Skeletal muscle cell (primary cell): ENCODE results near the gene IGHMBP2.

Experiments used
- DNase-seq: peaks from one replicate; pipeline ENCODE4 v3.0.0-alpha.2; 2010; ENCODE audit warnings: low read depth
- H3K4me3 ChIP-seq: 2 replicates; pipeline ENCODE4 v1.5.1; 2011; ENCODE audit warnings: low read depth, mild to moderate bottlenecking, control low read depth, low read length, moderate library complexity

IGHMBP2 gene

GRCh38 chr11:68936676-68937620 is 33.3 kb downstream of the IGHMBP2 start:
- DNase-seq = no peak
- H3K4me3 ChIP-seq = no peak overlapping the region

- no peak overlapping the region for H3K4me3 ChIP-seq
- DNase-seq = no peak
Measured at GRCh38 chr11:68938088-68938487, 34.4 kb downstream of the IGHMBP2 start.

DNA sequence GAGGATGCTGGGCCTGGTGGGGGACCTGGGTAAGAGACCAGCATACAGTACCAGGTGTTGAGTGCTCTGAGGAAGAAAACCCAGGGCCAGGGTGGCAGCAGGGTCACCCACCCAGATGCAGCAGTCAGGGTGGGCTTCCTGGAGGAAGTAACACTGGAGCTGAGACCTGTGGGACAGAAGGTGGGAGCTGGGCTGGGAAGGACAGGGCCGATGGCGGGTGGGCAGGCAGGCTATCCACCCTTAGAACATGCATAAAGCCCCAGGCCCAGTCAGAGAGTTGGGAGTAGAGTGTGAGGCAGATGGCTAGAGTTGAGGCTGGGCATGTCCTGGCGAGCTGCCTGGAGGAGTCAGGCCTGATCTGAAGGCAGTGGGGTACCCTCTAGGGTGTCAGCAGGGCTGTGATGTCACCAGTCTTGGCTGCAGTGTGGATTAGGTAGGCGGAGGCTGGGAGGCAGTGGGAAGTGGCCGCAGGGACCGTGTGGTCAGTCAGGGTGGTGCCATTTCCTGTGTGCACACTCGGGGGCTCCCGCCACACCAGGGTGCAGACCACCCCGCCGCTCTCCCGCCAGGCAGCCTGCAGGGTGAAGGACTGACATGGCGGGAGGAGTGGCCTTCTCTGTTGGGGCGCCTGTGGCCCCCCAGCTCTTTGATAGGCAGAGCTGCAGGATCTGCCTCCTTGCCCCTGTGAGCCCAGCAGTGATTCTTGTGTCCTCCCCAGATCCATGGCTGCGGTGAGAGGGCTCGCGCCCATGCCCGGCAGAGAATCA is 35.3 kb downstream of the IGHMBP2 start:
- no peak overlapping the region for H3K4me3 ChIP-seq
- no peak for DNase-seq

DNA sequence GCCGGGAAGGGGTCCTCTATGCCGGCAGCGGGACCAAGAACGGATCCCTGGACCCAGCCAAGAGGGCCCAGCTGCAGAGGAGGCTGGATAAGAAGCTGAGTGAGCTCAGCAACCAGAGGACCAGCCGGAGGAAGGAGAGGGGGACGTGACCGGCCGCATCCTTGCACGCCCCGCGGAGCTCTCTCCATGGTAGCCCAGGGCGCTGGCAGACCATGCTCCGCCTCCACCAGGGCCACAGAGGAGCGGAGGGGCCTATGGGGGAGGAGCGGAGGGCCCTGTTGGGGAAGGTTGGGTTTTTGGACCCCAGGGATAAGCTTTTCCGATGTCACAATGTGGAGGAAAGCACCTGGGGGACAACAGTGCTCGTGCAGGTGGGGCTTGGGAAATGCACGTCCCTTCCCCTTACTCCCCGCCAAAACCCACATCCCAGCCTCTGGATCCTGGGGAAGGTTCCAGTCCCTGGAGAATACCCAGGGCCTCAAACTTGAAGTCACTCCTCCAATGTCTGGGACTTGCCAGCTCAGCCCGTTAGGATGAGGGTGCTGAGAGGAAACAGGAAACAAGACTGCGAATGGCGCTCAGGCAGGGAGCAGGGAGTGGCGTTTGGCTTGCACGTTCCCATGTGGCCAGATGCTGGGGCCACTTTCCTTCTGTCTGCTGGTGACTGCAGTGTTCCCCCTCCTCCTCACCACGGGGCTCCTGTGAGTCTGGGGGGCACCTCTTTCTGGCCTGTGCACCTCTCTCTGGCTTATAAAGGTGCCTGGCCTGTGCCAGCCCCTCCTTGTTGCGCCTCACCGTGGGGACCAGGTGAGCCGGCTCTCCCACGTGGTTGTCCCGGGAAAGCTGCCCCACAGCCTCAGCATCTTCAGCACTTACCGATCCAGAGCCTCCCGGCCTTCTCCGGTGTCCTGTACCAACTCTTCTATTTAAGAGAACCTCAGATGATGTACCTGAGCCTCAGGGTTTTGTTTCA is 36.2 kb downstream of the IGHMBP2 start:
- DNase-seq = no peak

GRCh38 chr11:68940651-68941323 is 37.1 kb downstream of the IGHMBP2 start:
- no peak for DNase-seq
- no peak overlapping the region for H3K4me3 ChIP-seq

More for the DNA sequence above, 36.2 kb downstream of the IGHMBP2 start:
- no peak overlapping the region for H3K4me3 ChIP-seq

- no peak for DNase-seq
Measured at GRCh38 chr11:68941324-68942094, 37.8 kb downstream of the IGHMBP2 start.

DNA sequence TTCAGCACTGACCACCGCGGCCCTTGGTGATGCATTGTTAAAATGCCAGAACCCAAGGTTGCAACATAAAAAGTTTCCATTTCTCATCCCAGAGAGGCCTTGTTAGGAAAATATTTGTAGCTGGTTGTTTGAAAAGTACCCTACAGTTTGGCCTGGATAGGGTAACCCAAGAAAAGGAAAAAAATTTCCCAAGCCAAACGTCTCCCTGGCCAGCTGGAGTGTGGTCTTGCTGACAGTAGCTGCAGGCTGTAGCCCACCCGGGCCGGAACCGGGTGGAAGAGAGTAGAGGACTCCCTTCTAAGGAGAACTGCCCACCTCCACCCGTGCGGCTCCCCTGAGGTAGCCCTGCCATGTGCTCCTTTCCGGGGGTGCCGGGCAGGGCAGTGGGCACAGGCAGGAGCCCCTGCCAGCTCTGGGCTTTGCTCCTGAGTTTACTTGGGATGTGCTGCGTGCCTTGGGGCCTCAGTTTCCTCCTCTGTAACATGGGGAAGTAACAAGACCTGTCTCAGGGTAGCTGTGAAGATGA is 38.5 kb downstream of the IGHMBP2 start:
- no peak overlapping the region for H3K4me3 ChIP-seq

More at GRCh38 chr11:68941324-68942094, 37.8 kb downstream of the IGHMBP2 start:
- no peak overlapping the region for H3K4me3 ChIP-seq

GRCh38 chr11:68942751-68943271 is 39.1 kb downstream of the IGHMBP2 start:
- no peak overlapping the region for H3K4me3 ChIP-seq
- no peak for DNase-seq

More for the DNA sequence above, 38.5 kb downstream of the IGHMBP2 start:
- DNase-seq = no peak

- no peak overlapping the region for H3K4me3 ChIP-seq
- DNase-seq = peak; percentile 33
Measured at GRCh38 chr11:68946416-68947090, 42.9 kb downstream of the IGHMBP2 start.

DNA sequence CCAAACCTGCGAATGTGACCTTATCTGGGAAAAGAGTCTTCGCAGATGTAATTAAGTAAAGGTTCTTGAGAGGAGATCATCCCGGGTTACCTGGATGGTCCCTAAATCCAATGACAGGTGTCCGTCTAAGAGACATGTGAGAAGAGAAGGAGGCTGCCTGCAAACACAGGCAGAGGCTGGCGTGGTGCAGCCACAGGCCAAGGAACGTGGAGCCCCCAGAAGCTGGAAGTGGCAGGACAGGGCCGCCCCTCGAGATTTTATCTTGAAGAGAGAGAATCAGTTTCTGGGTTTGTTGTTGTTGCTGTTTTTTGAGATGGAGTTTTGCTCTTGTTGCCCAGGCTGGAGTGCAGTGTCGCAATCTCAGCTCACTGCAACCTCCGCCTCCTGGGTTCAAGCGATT is 43.5 kb downstream of the IGHMBP2 start:
- DNase-seq = no peak
- no peak overlapping the region for H3K4me3 ChIP-seq

- H3K4me3 ChIP-seq = no peak overlapping the region
Measured at GRCh38 chr11:68948496-68948895, 44.8 kb downstream of the IGHMBP2 start.

GRCh38 chr11:68948935-68949334 is 45.2 kb downstream of the IGHMBP2 start:
- no peak overlapping the region for H3K4me3 ChIP-seq
- no peak for DNase-seq

More at GRCh38 chr11:68948496-68948895, 44.8 kb downstream of the IGHMBP2 start:
- DNase-seq = no peak

DNA sequence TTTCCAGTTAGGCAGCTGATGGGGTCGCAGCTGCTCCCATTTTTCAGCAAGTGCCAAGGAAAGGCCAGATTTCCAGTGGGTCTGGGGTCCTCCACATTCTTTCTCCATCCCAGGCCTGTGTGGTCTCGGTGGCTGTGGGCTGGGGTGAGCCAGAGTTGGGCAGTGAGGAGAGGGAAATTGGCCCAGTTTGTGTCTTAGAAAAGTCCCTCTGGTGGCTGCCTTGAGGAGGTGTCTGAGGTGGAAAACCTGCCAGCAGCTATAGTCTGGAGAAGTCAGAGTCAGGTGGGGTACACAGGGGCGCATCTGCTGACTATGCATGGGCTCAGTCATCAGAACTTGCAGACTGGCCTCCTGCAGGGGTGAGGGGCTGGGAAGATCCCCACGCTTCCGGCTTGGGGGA is 46.6 kb downstream of the IGHMBP2 start:
- H3K4me3 ChIP-seq = no peak overlapping the region
- DNase-seq = no peak

GRCh38 chr11:68950762-68951161 is 47.1 kb downstream of the IGHMBP2 start:
- DNase-seq = no peak

GRCh38 chr11:68954836-68955606 is 51.3 kb downstream of the IGHMBP2 start:
- H3K4me3 ChIP-seq = no peak overlapping the region
- DNase-seq = no peak

More at GRCh38 chr11:68950762-68951161, 47.1 kb downstream of the IGHMBP2 start:
- H3K4me3 ChIP-seq = no peak overlapping the region

- no peak for DNase-seq
- H3K4me3 ChIP-seq = no peak overlapping the region
Measured at GRCh38 chr11:68955607-68955958, 51.9 kb downstream of the IGHMBP2 start.
